Hepatocyte (in vitro differentiated cells): ENCODE data around the gene KRTAP5-10. TPM values are rescaled to one million over a fixed set of nuclear protein-coding genes. Genes with fewer than 3 reads are reported as not detected.
"Not testable (repeated sequence)": the region's sequence is repeated elsewhere in the genome, so short reads cannot be mapped to it uniquely, and the experiment has no call there.

Experiments
- DNase-seq: peaks from one replicate; pipeline ENCODE4 v3.0.0-alpha.2; 2016; ENCODE audit warnings: low spot score
- H2AFZ ChIP-seq: fragments of 200-600 bp; sonication (generic); 2 replicates; pipeline ENCODE4 v1.6.0; 2016; ENCODE audit warnings: antibody characterized with exemption, mild to moderate bottlenecking
- H3K27ac ChIP-seq: fragments of 200-600 bp; sonication (generic); 2 replicates; pipeline ENCODE4 v1.5.1; 2016; ENCODE audit warnings: mild to moderate bottlenecking
- H3K27me3 ChIP-seq: fragments of 200-600 bp; sonication (generic); 2 replicates; pipeline ENCODE4 v1.6.1; 2016
- H3K36me3 ChIP-seq: fragments of 200-600 bp; sonication (generic); replicated peaks from 2 replicates; pipeline ENCODE4 v1.5.1; 2016; ENCODE audit warnings: low read depth; ENCODE audit not compliant: insufficient read depth
- H3K4me1 ChIP-seq: fragments of 200-600 bp; sonication (generic); 2 replicates; pipeline ENCODE4 v1.5.1; 2016; ENCODE audit warnings: mild to moderate bottlenecking, moderate library complexity; ENCODE audit not compliant: insufficient read depth
- H3K4me2 ChIP-seq: fragments of 200-600 bp; sonication (generic); 2 replicates; pipeline ENCODE4 v1.6.0; 2016
- H3K4me3 ChIP-seq: fragments of 200-600 bp; sonication (generic); 2 replicates; pipeline ENCODE4 v1.5.1; 2016; ENCODE audit warnings: mild to moderate bottlenecking
- H3K79me2 ChIP-seq: fragments of 200-600 bp; sonication (generic); 2 replicates; pipeline ENCODE4 v1.6.0; 2017; ENCODE audit warnings: mild to moderate bottlenecking
- H3K9me2 ChIP-seq: fragments of 200-600 bp; sonication (generic); replicated peaks from 2 replicates; pipeline ENCODE4 v1.6.0; 2017; ENCODE audit warnings: mild to moderate bottlenecking; ENCODE audit not compliant: insufficient read depth
- H3K9me3 ChIP-seq: fragments of 200-600 bp; sonication (generic); 2 replicates; pipeline ENCODE4 v1.5.1; 2016; ENCODE audit warnings: low read depth, mild to moderate bottlenecking
- H4K20me1 ChIP-seq: fragments of 200-600 bp; sonication (generic); 2 replicates; pipeline ENCODE4 v1.6.0; 2016; ENCODE audit warnings: mild to moderate bottlenecking; ENCODE audit not compliant: insufficient read depth, poor library complexity, severe bottlenecking
- CTCF ChIP-seq: fragments of 200-600 bp; sonication (generic); IDR thresholded peaks from 2 replicates; pipeline ENCODE4 v1.5.1; 2016; ENCODE audit warnings: antibody characterized with exemption, mild to moderate bottlenecking; ENCODE audit not compliant: poor library complexity
- EZH2 ChIP-seq: fragments of 200-600 bp; sonication (generic); IDR thresholded peaks from 2 replicates; pipeline ENCODE4 v1.6.1; 2016; ENCODE audit warnings: antibody characterized with exemption, mild to moderate bottlenecking, borderline replicate concordance
- EZH2phosphoT487 ChIP-seq: fragments of 200-600 bp; sonication (generic); IDR thresholded peaks from one replicate; pipeline ENCODE4 v1.6.1; 2018; ENCODE audit warnings: antibody characterized with exemption, mild to moderate bottlenecking, low read depth, moderate library complexity; ENCODE audit not compliant: unreplicated experiment, severe bottlenecking
- WGBS: methylation state at CpG from one replicate; pipeline ENCODE4 v1.1.6; 2016; ENCODE audit warnings: low lambda C conversion rate; ENCODE audit errors: missing lambda C conversion rate; 5-methylcytosine and 5-hydroxymethylcytosine counted together
- polyA plus RNA-seq: library from polyadenylated mRNA; unstranded; fragments of >200 nt; fragmentation: Nextera tagmentation; extraction: Ambion mirVana; gene quantifications from 2 replicates; pipeline ENCODE4 v1.2.1, GENCODE V29; 2016
- total RNA-seq: library from RNA; depleted of rRNA; stranded (reverse); fragments of >200 nt; gene quantifications from 2 replicates; pipeline ENCODE4 v1.2.3, GENCODE V29; 2014

Gene KRTAP5-10
- total and polyA plus RNA-seq, 2 experiments from 2014 or later = 0.12 TPM; not detected in 1

DNA sequence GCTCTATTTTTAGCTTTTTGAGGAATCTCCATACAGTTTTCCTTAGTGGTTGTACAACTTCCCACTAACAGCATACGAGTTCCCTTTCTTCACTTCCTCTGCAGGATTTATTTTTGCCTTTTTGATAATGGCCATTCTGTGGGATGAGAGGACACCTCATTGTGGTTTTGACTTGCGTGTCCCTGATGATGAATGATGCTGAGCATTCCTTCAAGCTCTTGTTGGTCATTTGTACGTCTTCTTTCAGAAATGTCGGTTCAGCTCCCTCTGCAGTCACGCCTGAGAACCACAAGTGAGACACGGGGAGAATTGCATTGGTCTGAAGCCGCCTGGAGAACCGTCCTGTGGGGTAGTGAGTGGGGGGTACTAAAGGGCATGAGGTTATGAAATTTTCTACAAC lies 2.0 kb upstream of the KRTAP5-10 start:
- Histone ChIP-seq H3K27me3 (no peaks in the 10 kb centered on the region), H3K9me2 (no peaks in the 10 kb centered on the region), H3K4me1 (no peaks in the 10 kb centered on the region), H3K79me2 (no peaks in the 10 kb centered on the region), H3K4me2 (no peak overlapping the region), H3K36me3 (no peaks in the 10 kb centered on the region), H3K9me3 (no peaks in the 10 kb centered on the region), H3K27ac (no peak overlapping the region), H2AFZ (no peak overlapping the region), H3K4me3 (no peak overlapping the region), H4K20me1 (no peaks in the 10 kb centered on the region)
- 31% methylated on average over 8 of the region's 8 CpGs for WGBS
- TF ChIP-seq CTCF (peak; percentile 60), EZH2 (no peak), EZH2phosphoT487 (no peak)
- DNase-seq = peak; percentile 66

GRCh38 chr11:71564430-71564829 lies 933 bp upstream of the KRTAP5-10 start:
- no peaks in the 10 kb centered on the region for H4K20me1 ChIP-seq
- no peaks in the 10 kb centered on the region for H3K36me3 ChIP-seq
- H3K4me1 ChIP-seq = no peaks in the 10 kb centered on the region
- H3K9me3 ChIP-seq = no peaks in the 10 kb centered on the region
- H3K4me3 ChIP-seq = no peak overlapping the region
- H3K79me2 ChIP-seq = no peaks in the 10 kb centered on the region
- no peaks in the 10 kb centered on the region for H3K27me3 ChIP-seq
- no peak overlapping the region for H3K27ac ChIP-seq
- no peak for DNase-seq
- H3K4me2 ChIP-seq = no peak overlapping the region
- H2AFZ ChIP-seq = no peak overlapping the region
- WGBS = 93% methylated on average over 4 of the region's 4 CpGs
- TF ChIP-seq EZH2 = no peak
- no peak for TF ChIP-seq EZH2phosphoT487
- no peak for TF ChIP-seq CTCF
- no peaks in the 10 kb centered on the region for H3K9me2 ChIP-seq

- Histone ChIP-seq H2AFZ (no peak overlapping the region), H3K27me3 (no peaks in the 10 kb centered on the region), H3K9me3 (no peaks in the 10 kb centered on the region), H4K20me1 (no peaks in the 10 kb centered on the region), H3K4me1 (no peaks in the 10 kb centered on the region), H3K4me2 (no peak overlapping the region), H3K36me3 (no peaks in the 10 kb centered on the region), H3K79me2 (no peaks in the 10 kb centered on the region), H3K27ac (no peak overlapping the region), H3K4me3 (no peak overlapping the region), H3K9me2 (no peaks in the 10 kb centered on the region)
- WGBS = 97% methylated on average over 10 of the region's 10 CpGs
- no peak for DNase-seq
- no peak for TF ChIP-seq EZH2phosphoT487
- no peak for TF ChIP-seq CTCF
- TF ChIP-seq EZH2 = no peak
These were observed 788 bp downstream of the KRTAP5-10 start for GRCh38 chr11:71566081-71566620.

DNA sequence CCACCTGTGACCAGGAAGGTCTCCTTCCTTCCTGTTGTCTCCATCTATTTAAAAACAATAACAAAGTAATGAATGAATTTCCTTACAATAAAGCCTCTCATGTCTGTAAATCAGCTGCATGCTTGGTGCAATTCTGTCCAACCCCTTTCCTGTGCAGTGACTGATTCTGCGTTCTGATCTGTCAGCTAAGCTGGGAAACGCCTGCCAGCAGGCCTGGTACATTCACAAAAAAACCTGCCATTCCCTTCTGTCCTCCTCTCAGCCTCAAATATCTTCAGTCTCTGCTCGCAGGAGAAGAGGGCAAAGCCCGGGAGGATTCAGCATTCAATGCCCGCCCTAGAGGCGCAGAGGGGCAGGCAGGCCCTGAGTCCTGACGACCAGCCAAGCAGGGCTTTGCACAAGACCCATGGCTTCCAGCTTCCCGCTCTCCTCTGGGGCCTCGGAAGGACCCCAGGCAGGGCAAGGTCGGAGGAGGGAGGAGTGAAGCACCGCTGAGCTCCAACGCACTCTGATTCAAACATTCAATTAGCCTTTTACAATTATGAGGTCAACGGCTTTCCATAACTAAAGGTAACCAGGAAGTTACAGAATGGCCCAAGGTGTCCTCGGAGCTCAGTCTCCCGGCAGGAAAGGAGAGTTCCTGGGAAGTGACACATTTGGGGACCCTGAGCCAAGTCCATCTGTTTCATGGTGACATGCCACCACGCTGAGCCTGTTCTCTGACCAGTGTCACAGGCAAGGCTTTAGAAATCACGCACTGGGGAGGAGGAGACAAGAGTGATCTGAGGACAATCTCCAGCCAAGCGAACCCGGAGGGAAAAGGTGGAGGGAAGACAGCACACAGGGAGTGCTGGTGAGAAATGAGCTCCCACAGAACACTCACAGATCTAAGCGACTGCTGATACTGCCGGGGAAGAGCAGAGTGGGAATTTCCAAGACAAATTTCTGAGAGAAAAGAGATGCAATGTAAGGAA lies 1.6 kb downstream of the KRTAP5-10 start:
- not testable (repeated sequence) for H3K4me1 ChIP-seq, H3K27me3 ChIP-seq, H4K20me1 ChIP-seq, H3K4me3 ChIP-seq, H3K9me3 ChIP-seq, H3K9me2 ChIP-seq, H3K27ac ChIP-seq, H3K36me3 ChIP-seq, DNase-seq, H3K79me2 ChIP-seq, H2AFZ ChIP-seq, H3K4me2 ChIP-seq
- WGBS = 68% methylated on average over 20 of the region's 21 CpGs

DNA sequence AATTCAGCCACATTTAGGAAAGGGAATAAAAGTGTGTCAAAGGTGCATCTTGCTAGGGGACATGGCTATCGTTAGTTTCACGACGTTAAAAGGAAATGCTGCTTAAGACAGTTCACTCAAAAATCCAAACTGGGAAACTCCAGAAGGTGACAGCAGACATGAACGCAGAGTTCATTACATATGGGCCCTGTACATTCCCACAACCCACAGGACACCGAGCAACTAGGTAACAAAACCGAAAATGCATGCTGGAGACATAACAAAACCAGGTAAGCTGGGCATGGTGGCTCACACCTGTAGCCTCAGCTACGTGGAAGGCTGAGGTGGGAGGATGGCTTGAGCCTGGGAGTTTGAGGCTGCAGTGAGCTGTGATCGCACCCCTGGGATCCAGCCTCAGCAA lies 2.3 kb downstream of the KRTAP5-10 start:
- H2AFZ ChIP-seq, H4K20me1 ChIP-seq, H3K27ac ChIP-seq, DNase-seq, H3K79me2 ChIP-seq, H3K9me2 ChIP-seq, H3K27me3 ChIP-seq, H3K4me3 ChIP-seq, H3K4me1 ChIP-seq, H3K9me3 ChIP-seq, H3K36me3 ChIP-seq, H3K4me2 ChIP-seq: not testable (repeated sequence)
- WGBS = 70% methylated on average over 8 of the region's 8 CpGs
